SHP77 (cell line): ENCODE results near the gene UTP4.

ENCODE experiments used
- DNase-seq, 2 experiments: peaks; one replicate each; lab custom pipeline; 2025; lab: John Stamatoyannopoulos, UW

Gene UTP4

GRCh38 chr16:69176033-69176800 is 43.8 kb downstream of the UTP4 start:
- DNase-seq, result no peak

GRCh38 chr16:69179328-69180010 is 47.0 kb downstream of the UTP4 start:
- DNase-seq, result peak in 1 of 2 experiments; percentile 3

- DNase-seq, result no peak
Measured at GRCh38 chr16:69180011-69180338, 47.5 kb downstream of the UTP4 start.

- DNase-seq, result peak; percentile 78 to 84
Measured at GRCh38 chr16:69182730-69183416, 50.4 kb downstream of the UTP4 start.

- peak; percentile 78 to 86 for DNase-seq
Measured at GRCh38 chr16:69186642-69187445, 54.4 kb downstream of the UTP4 start, which contains the start of gene SNTB2. TSS of gene SNTB2 (plus strand) at chr16:69187164. CDS start at chr16:69187167, 3 bp downstream.

- DNase-seq, result peak; percentile 11 to 48
Measured at GRCh38 chr16:69187446-69188235, 55.2 kb downstream of the UTP4 start.

GRCh38 chr16:69188236-69188549 is 55.7 kb downstream of the UTP4 start:
- DNase-seq, result no peak

GRCh38 chr16:69188716-69189115 is 56.3 kb downstream of the UTP4 start:
- DNase-seq, result no peak

GRCh38 chr16:69190046-69190588 is 57.7 kb downstream of the UTP4 start:
- DNase-seq, result no peak

- no peak for DNase-seq
Measured at GRCh38 chr16:69190598-69190997, 58.1 kb downstream of the UTP4 start.

GRCh38 chr16:69191136-69191535 is 58.7 kb downstream of the UTP4 start:
- DNase-seq, result no peak

GRCh38 chr16:69193855-69194254 is 61.4 kb downstream of the UTP4 start:
- no peak for DNase-seq

- DNase-seq, result no peak
Measured at GRCh38 chr16:69194488-69194887, 62.0 kb downstream of the UTP4 start.

- DNase-seq, result no peak
Measured at GRCh38 chr16:69195369-69196029, 63.0 kb downstream of the UTP4 start.

- DNase-seq, result no peak
Measured at GRCh38 chr16:69197573-69197972, 65.1 kb downstream of the UTP4 start.

- DNase-seq, result no peak
Measured at GRCh38 chr16:69199382-69199781, 66.9 kb downstream of the UTP4 start.

GRCh38 chr16:69201291-69201690 is 68.8 kb downstream of the UTP4 start:
- no peak for DNase-seq

- DNase-seq, result no peak
Measured at GRCh38 chr16:69201787-69202186, 69.3 kb downstream of the UTP4 start.

GRCh38 chr16:69204172-69204571 is 71.7 kb downstream of the UTP4 start:
- DNase-seq, result no peak

GRCh38 chr16:69209735-69210134 is 77.3 kb downstream of the UTP4 start:
- no peak for DNase-seq

- DNase-seq, result no peak
Measured at GRCh38 chr16:69217433-69217832, 85.0 kb downstream of the UTP4 start.
